Tibial nerve (tissue), 4 donors: Measurements from ENCODE around the gene WFDC10B.

ENCODE experiments used
- CTCF ChIP-seq, 5 experiments: fragments of 200-600 bp in 3 of 5; fragments of 450-650 bp in 2 of 5; sonication (generic) in 3 of 5; IDR thresholded peaks; one replicate each; pipeline ENCODE4 v1.5.1; 2016 to 2019; ENCODE audit warnings: antibody characterized with exemption in 5 of 5, mild to moderate bottlenecking in 3 of 5, moderate library complexity in 2 of 5
- EP300 ChIP-seq, 2 donors: sonication (generic); formaldehyde crosslinking; IDR thresholded peaks; one replicate each; pipeline ENCODE4 v1.6.1; 2017; ENCODE audit warnings: antibody characterized with exemption in 2 of 2, mild to moderate bottlenecking in 1 of 2

- TF ChIP-seq CTCF (IDR thresholded peaks at IDR 0.05) (no peak), EP300 (IDR thresholded peaks at IDR 0.05) (no peak)
Observed at GRCh38 chr20:45672765-45673164, 32.1 kb downstream of the WFDC10B start.
